Gastrocnemius medialis (tissue), 4 donors: Measurements from ENCODE around the gene CTSD. TPM values are rescaled to one million over a fixed set of nuclear protein-coding genes. Genes with fewer than 3 reads are reported as not detected.

ENCODE experiments used
- ATAC-seq, 2 donors: fragments of 150-250 bp; one replicate each; pipeline ENCODE4 v1.9.1; 2016
- DNase-seq, 2 donors: peaks; one replicate each; pipeline ENCODE4 v3.0.0-alpha.2; 2019
- H3K27ac ChIP-seq, 4 donors: fragments of 200-600 bp; sonication (generic); 1 replicate in 1 of 4; 2 replicates in 3 of 4; pipeline ENCODE4 v1.5.1; 2016 to 2018; ENCODE audit warnings: mild to moderate bottlenecking in 2 of 4, moderate library complexity in 1 of 4
- H3K27me3 ChIP-seq, 3 donors: fragments of 200-600 bp; sonication (generic) in 2 of 3; 1 replicate in 1 of 3; 2 replicates in 2 of 3; pipeline versions ENCODE4 v1.5.1 to v1.6.0; 2016 to 2019; ENCODE audit warnings: mild to moderate bottlenecking in 1 of 3, moderate library complexity in 1 of 3
- H3K36me3 ChIP-seq, 2 donors: fragments of 200-600 bp; sonication (generic) in 1 of 2; one replicate each; pipeline ENCODE4 v1.5.1; 2017 to 2018
- H3K4me1 ChIP-seq, 2 donors: fragments of 200-600 bp; sonication (generic) in 1 of 2; one replicate each; pipeline ENCODE4 v1.5.1; 2016 to 2017; ENCODE audit warnings: mild to moderate bottlenecking in 2 of 2
- H3K4me3 ChIP-seq, 4 donors: fragments of 200-600 bp; sonication (generic) in 3 of 4; 1 replicate in 1 of 4; 2 replicates in 3 of 4; pipeline ENCODE4 v1.5.1; 2016 to 2019; ENCODE audit warnings: mild to moderate bottlenecking in 2 of 4
- H3K9me3 ChIP-seq, 3 donors: fragments of 200-600 bp; sonication (generic) in 2 of 3; 1 replicate in 1 of 3; 2 replicates in 2 of 3; pipeline ENCODE4 v1.5.1; 2016 to 2019
- CTCF ChIP-seq, 5 experiments: fragments of 450-650 bp in 3 of 5; fragments of 200-600 bp in 2 of 5; sonication (generic) in 2 of 5; IDR thresholded peaks in 4 of 5; conservative IDR thresholded peaks in 1 of 5; 1 replicate in 4 of 5; 2 replicates in 1 of 5; pipeline ENCODE4 v1.5.1; 2016 to 2019; ENCODE audit warnings: antibody characterized with exemption in 5 of 5, mild to moderate bottlenecking in 3 of 5, moderate library complexity in 3 of 5
- POLR2A ChIP-seq, 2 donors: fragments of 450-650 bp; IDR thresholded peaks; one replicate each; pipeline ENCODE4 v1.6.1; 2017; ENCODE audit warnings: antibody characterized with exemption in 2 of 2, mild to moderate bottlenecking in 2 of 2, moderate library complexity in 2 of 2
- in situ Hi-C, 4 donors: fragments of 200-750 bp; cut with MboI; loops; one replicate each; pipeline versions ENCODE4 v1.15.0 to v1.8.0; 2017; ENCODE audit warnings: low sequenced_read_pairs in 4 of 4
- intact Hi-C: fragments of 100-400 bp; cut with DNase I; formaldehyde crosslinking; loops from one replicate; pipeline ENCODE4 v1.15.1; 2023; ENCODE audit warnings: low total_unique reads
- total RNA-seq, 4 donors: library from RNA; depleted of rRNA; stranded (reverse); fragments of >200 nt; gene quantifications; one replicate each; pipeline versions ENCODE4 v1.1.0 to v1.2.3, GENCODE V29; 2016

Gene CTSD
- total RNA-seq, 4 donors from 2014 or later, result 490 to 981 (median 845) TPM

DNA sequence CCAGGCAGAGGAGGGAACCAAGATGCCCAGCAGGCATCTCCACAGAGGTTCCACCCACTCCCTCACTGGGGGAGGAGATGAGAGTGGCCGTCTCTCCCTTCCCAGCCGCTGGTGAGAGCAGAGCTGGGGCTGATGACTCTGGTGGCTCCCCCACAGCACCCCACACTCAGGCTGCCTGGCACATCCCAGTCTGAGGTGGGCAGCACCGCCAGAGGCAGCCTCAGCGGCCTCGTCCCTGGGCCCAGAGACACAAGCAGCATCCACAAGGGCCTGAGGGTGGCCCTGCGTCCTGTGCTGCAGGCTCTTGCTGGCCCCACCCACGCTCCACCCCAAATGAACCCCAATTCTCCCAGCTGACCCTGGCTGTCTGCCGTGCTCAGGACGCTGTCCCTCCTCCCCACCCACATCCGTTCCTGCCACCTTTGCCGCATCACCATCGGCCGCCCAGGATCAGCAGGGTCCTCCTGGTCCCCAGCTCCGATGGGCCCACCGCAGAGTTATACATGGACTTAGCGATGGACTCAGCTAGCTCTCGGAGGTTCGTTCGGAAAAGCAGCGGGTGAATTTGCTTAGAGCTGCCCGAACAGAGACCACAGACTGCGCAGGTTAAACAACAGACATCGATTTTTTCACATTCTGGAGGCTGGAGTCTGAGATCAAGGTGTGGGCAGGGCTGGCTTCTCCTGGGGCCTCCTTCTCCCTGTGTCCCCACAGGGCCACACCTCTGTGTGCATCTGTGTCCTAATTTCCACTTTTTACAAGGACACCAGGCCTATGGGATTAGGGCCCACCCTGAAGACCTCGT lies 20.2 kb upstream of the CTSD start:
- no peaks in the 10 kb centered on the region for H3K36me3 ChIP-seq
- TF ChIP-seq CTCF (IDR thresholded peaks at IDR 0.05 in 4 of 5, conservative IDR thresholded peaks at IDR 0.05 in 1 of 5), result no peak
- no peak for TF ChIP-seq POLR2A (IDR thresholded peaks at IDR 0.05)
- intact Hi-C loops (no loop called here), in situ Hi-C loops (no loop called here)
- no peak overlapping the region for H3K4me3 ChIP-seq
- ATAC-seq, result no peak
- DNase-seq, result no peak
- no peaks in the 10 kb centered on the region for H3K27me3 ChIP-seq
- H3K9me3 ChIP-seq, result no peaks in the 10 kb centered on the region
- no peaks in the 10 kb centered on the region for H3K4me1 ChIP-seq
- no peak overlapping the region for H3K27ac ChIP-seq

- Histone ChIP-seq H3K4me3 (no peak overlapping the region), H3K36me3 (no peaks in the 10 kb centered on the region), H3K4me1 (no peaks in the 10 kb centered on the region), H3K9me3 (no peaks in the 10 kb centered on the region), H3K27ac (no peak overlapping the region), H3K27me3 (no peaks in the 10 kb centered on the region)
- intact Hi-C loops, result no loop called here
- no peak for ATAC-seq
- no peak for DNase-seq
- in situ Hi-C loops, result no loop called here
- TF ChIP-seq CTCF (IDR thresholded peaks at IDR 0.05 in 4 of 5, conservative IDR thresholded peaks at IDR 0.05 in 1 of 5) (no peak), POLR2A (IDR thresholded peaks at IDR 0.05) (no peak)
Measured at GRCh38 chr11:1782831-1783724, 19.4 kb upstream of the CTSD start.

GRCh38 chr11:1782031-1782590 lies 18.4 kb upstream of the CTSD start:
- H3K4me3 ChIP-seq, result no peak overlapping the region
- no peaks in the 10 kb centered on the region for H3K36me3 ChIP-seq
- no peak for ATAC-seq
- H3K9me3 ChIP-seq, result no peaks in the 10 kb centered on the region
- intact Hi-C loops (no loop called here), in situ Hi-C loops (no loop called here)
- DNase-seq, result no peak
- no peaks in the 10 kb centered on the region for H3K4me1 ChIP-seq
- H3K27me3 ChIP-seq, result no peaks in the 10 kb centered on the region
- TF ChIP-seq POLR2A (IDR thresholded peaks at IDR 0.05) (no peak), CTCF (IDR thresholded peaks at IDR 0.05 in 4 of 5, conservative IDR thresholded peaks at IDR 0.05 in 1 of 5) (no peak)
- H3K27ac ChIP-seq, result no peak overlapping the region

- DNase-seq (no peak), ATAC-seq (no peak)
- H3K36me3 ChIP-seq, result no peaks in the 10 kb centered on the region
- H3K9me3 ChIP-seq, result no peaks in the 10 kb centered on the region
- intact Hi-C loops, result no loop called here
- H3K4me3 ChIP-seq, result no peak overlapping the region
- no peaks in the 10 kb centered on the region for H3K27me3 ChIP-seq
- no peaks in the 10 kb centered on the region for H3K4me1 ChIP-seq
- H3K27ac ChIP-seq, result no peak overlapping the region
- in situ Hi-C loops, result no loop called here
- TF ChIP-seq POLR2A (IDR thresholded peaks at IDR 0.05), result no peak
- no peak for TF ChIP-seq CTCF (IDR thresholded peaks at IDR 0.05 in 4 of 5, conservative IDR thresholded peaks at IDR 0.05 in 1 of 5)
Measured at GRCh38 chr11:1781593-1781975, 17.9 kb upstream of the CTSD start.
